ENCODE data around the gene LCP2.

DNA sequence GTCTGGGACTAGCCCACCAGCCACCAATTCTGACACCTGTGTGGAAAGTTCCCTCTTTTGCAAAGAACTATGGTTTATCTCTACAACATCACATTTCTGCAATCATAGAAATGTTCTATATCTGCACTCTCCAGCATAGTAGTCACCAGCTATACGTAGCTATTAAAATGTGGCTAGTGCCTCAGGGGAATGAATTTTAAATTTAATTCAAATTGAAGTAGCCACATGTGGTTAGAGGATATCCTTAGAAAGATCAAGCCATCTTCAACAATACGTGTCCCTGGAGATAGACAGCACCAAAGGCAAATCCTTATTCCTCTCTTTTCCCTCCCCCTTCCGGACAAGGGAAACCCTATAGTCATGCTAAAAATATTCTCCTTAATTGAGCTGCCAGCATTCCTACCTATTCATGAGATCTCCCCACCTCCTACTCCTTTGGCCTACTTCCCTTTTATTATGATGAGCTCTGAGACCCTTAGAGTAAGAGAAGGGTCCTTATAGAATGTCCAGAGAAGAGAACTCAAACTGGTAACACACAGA is 11.1 kb downstream of the LCP2 start:
- TF ChIP-seq, protein P1, sequence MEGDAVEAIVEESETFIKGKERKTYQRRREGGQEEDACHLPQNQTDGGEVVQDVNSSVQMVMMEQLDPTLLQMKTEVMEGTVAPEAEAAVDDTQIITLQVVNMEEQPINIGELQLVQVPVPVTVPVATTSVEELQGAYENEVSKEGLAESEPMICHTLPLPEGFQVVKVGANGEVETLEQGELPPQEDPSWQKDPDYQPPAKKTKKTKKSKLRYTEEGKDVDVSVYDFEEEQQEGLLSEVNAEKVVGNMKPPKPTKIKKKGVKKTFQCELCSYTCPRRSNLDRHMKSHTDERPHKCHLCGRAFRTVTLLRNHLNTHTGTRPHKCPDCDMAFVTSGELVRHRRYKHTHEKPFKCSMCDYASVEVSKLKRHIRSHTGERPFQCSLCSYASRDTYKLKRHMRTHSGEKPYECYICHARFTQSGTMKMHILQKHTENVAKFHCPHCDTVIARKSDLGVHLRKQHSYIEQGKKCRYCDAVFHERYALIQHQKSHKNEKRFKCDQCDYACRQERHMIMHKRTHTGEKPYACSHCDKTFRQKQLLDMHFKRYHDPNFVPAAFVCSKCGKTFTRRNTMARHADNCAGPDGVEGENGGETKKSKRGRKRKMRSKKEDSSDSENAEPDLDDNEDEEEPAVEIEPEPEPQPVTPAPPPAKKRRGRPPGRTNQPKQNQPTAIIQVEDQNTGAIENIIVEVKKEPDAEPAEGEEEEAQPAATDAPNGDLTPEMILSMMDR (IDR thresholded peaks at IDR 0.05) = no peak
- TF ChIP-seq POLR2A (IDR thresholded peaks at IDR 0.05) = no peak

Data from lower leg skin (tissue), 3 donors.